ENCODE data around the gene PITPNB. TPM values are rescaled to one million over a fixed set of nuclear protein-coding genes. Genes with fewer than 3 reads are reported as not detected.

PITPNB gene
- total RNA-seq, 1 donor from 2014 or later, result 93.0 TPM

GRCh38 chr22:27863556-27863955 lies 55.5 kb downstream of the PITPNB start:
- Mint-ChIP-seq H3K4me3 (no peak overlapping the region), H3K27me3 (ENCODE audit: low read depth) (no peaks in the 10 kb centered on the region), H3K36me3 (peaks cover 11% of the 10 kb centered on the region), H3K27ac (peak overlapping the region; percentile 84), H3K4me1 (peaks cover 64% of the 10 kb centered on the region), H3K9me3 (no peaks in the 10 kb centered on the region)
- no peak for TF ChIP-seq CTCF (IDR thresholded peaks at IDR 0.05; ENCODE audit: unreplicated experiment)
- DNase-seq (ENCODE audit: low spot score in 2 of 2, unreplicated experiment in 2 of 2), result no peak

GRCh38 chr22:27863001-27863400 lies 56.1 kb downstream of the PITPNB start:
- DNase-seq (ENCODE audit: low spot score in 2 of 2, unreplicated experiment in 2 of 2), result no peak
- Mint-ChIP-seq H3K4me1 (peaks cover 64% of the 10 kb centered on the region), H3K9me3 (no peaks in the 10 kb centered on the region), H3K27ac (peak overlapping the region; percentile 84), H3K27me3 (ENCODE audit: low read depth) (no peaks in the 10 kb centered on the region), H3K36me3 (peaks cover 17% of the 10 kb centered on the region), H3K4me3 (no peak overlapping the region)
- no peak for TF ChIP-seq CTCF (IDR thresholded peaks at IDR 0.05; ENCODE audit: unreplicated experiment)

GRCh38 chr22:27859336-27859735 lies 59.7 kb downstream of the PITPNB start:
- no peak for TF ChIP-seq CTCF (IDR thresholded peaks at IDR 0.05; ENCODE audit: unreplicated experiment)
- peaks cover 38% of the 10 kb centered on the region for H3K36me3 Mint-ChIP-seq
- DNase-seq (ENCODE audit: low spot score in 2 of 2, unreplicated experiment in 2 of 2), result no peak
- H3K27ac Mint-ChIP-seq, result peak overlapping the region; percentile 88
- no peak overlapping the region for H3K4me3 Mint-ChIP-seq
- no peaks in the 10 kb centered on the region for H3K9me3 Mint-ChIP-seq
- H3K27me3 Mint-ChIP-seq (ENCODE audit: low read depth), result no peaks in the 10 kb centered on the region
- H3K4me1 Mint-ChIP-seq, result peaks cover 38% of the 10 kb centered on the region

GRCh38 chr22:27858626-27859025 lies 60.4 kb downstream of the PITPNB start:
- DNase-seq (ENCODE audit: low spot score in 2 of 2, unreplicated experiment in 2 of 2), result no peak
- no peaks in the 10 kb centered on the region for H3K27me3 Mint-ChIP-seq (ENCODE audit: low read depth)
- no peaks in the 10 kb centered on the region for H3K9me3 Mint-ChIP-seq
- H3K4me1 Mint-ChIP-seq, result peaks cover 32% of the 10 kb centered on the region
- peaks cover 38% of the 10 kb centered on the region for H3K36me3 Mint-ChIP-seq
- no peak overlapping the region for H3K4me3 Mint-ChIP-seq
- TF ChIP-seq CTCF (IDR thresholded peaks at IDR 0.05; ENCODE audit: unreplicated experiment), result no peak
- peak overlapping the region; percentile 60 for H3K27ac Mint-ChIP-seq

GRCh38 chr22:27857443-27857842 lies 61.6 kb downstream of the PITPNB start:
- TF ChIP-seq CTCF (IDR thresholded peaks at IDR 0.05; ENCODE audit: unreplicated experiment), result no peak
- Mint-ChIP-seq H3K4me1 (peaks cover 31% of the 10 kb centered on the region), H3K27ac (peak overlapping the region; percentile 56), H3K36me3 (peaks cover 43% of the 10 kb centered on the region), H3K9me3 (no peaks in the 10 kb centered on the region), H3K27me3 (ENCODE audit: low read depth) (no peaks in the 10 kb centered on the region), H3K4me3 (no peak overlapping the region)
- DNase-seq (ENCODE audit: low spot score in 2 of 2, unreplicated experiment in 2 of 2), result no peak

GRCh38 chr22:27856386-27856785 lies 62.7 kb downstream of the PITPNB start:
- Mint-ChIP-seq H3K9me3 (no peaks in the 10 kb centered on the region), H3K27me3 (ENCODE audit: low read depth) (no peaks in the 10 kb centered on the region), H3K4me3 (no peak overlapping the region), H3K27ac (no peak overlapping the region), H3K4me1 (peaks cover 40% of the 10 kb centered on the region), H3K36me3 (peaks cover 36% of the 10 kb centered on the region)
- no peak for TF ChIP-seq CTCF (IDR thresholded peaks at IDR 0.05; ENCODE audit: unreplicated experiment)
- DNase-seq (ENCODE audit: low spot score in 2 of 2, unreplicated experiment in 2 of 2), result no peak
